Loucy (cell line): Measurements from ENCODE around the gene AIDA.

Source experiments
- H2AFZ ChIP-seq: fragments of 200-600 bp; sonication (generic); 2 replicates; pipeline ENCODE4 v1.6.0; 2016; ENCODE audit warnings: antibody characterized with exemption, mild to moderate bottlenecking, low read length, moderate library complexity
- H3F3A ChIP-seq: fragments of 200-600 bp; 2 replicates; pipeline ENCODE4 v1.6.0; 2016; ENCODE audit warnings: antibody characterized with exemption, low read depth, mild to moderate bottlenecking
- H3K27me3 ChIP-seq: fragments of 200-600 bp; sonication (generic); 2 replicates; pipeline ENCODE4 v1.6.1; 2014; ENCODE audit warnings: low read length, mild to moderate bottlenecking; ENCODE audit not compliant: insufficient read depth, poor library complexity, severe bottlenecking
- H3K36me3 ChIP-seq: fragments of 200-600 bp; sonication (generic); 2 replicates; pipeline ENCODE4 v1.6.1; 2016; ENCODE audit warnings: low read length; ENCODE audit not compliant: insufficient read depth
- H3K4me1 ChIP-seq: fragments of 200-600 bp; sonication (generic); 2 replicates; pipeline ENCODE4 v1.5.1; 2014; ENCODE audit warnings: low read length, mild to moderate bottlenecking; ENCODE audit not compliant: insufficient read depth, poor library complexity, severe bottlenecking
- H3K4me2 ChIP-seq: fragments of 200-600 bp; sonication (generic); 2 replicates; pipeline ENCODE4 v1.6.0; 2014; ENCODE audit warnings: antibody characterized with exemption, low read length, low read depth, mild to moderate bottlenecking; ENCODE audit not compliant: poor library complexity, severe bottlenecking
- H3K4me3 ChIP-seq: fragments of 200-600 bp; sonication (generic); 2 replicates; pipeline ENCODE4 v1.5.1; 2014; ENCODE audit warnings: low read length, mild to moderate bottlenecking, mixed read lengths; ENCODE audit not compliant: poor library complexity, severe bottlenecking
- H3K79me2 ChIP-seq: fragments of 200-600 bp; sonication (generic); 2 replicates; pipeline ENCODE4 v1.6.1; 2014; ENCODE audit warnings: low read length; ENCODE audit not compliant: insufficient read depth
- H3K9ac ChIP-seq: fragments of 200-600 bp; sonication (generic); 2 replicates; pipeline ENCODE4 v1.6.0; 2014; ENCODE audit warnings: mild to moderate bottlenecking, low read depth, low read length, moderate library complexity; ENCODE audit not compliant: poor library complexity, severe bottlenecking
- H3K9me2 ChIP-seq: fragments of 200-600 bp; sonication (generic); replicated peaks from 2 replicates; pipeline ENCODE4 v1.6.1; 2016; ENCODE audit warnings: low read depth, low read length, mixed read lengths
- H3K9me3 ChIP-seq: fragments of 200-600 bp; sonication (generic); 2 replicates; pipeline ENCODE4 v1.6.1; 2014; ENCODE audit warnings: mild to moderate bottlenecking, antibody characterized with exemption, low read length, low read depth; ENCODE audit not compliant: insufficient read depth
- H4K20me1 ChIP-seq: fragments of 200-600 bp; sonication (generic); 2 replicates; pipeline ENCODE4 v1.6.0; 2014; ENCODE audit warnings: antibody characterized with exemption, low read length, mild to moderate bottlenecking; ENCODE audit not compliant: insufficient read depth, poor library complexity, severe bottlenecking
- CTCF ChIP-seq: fragments of 200-600 bp; sonication (generic); conservative IDR thresholded peaks from 2 replicates; pipeline ENCODE4 v1.5.1; 2014; ENCODE audit warnings: mild to moderate bottlenecking, antibody characterized with exemption, low read length
- EZH2phosphoT487 ChIP-seq: fragments of 200-600 bp; IDR thresholded peaks from 2 replicates; pipeline ENCODE4 v1.6.1; 2018; ENCODE audit warnings: antibody characterized with exemption, mild to moderate bottlenecking, moderate library complexity, borderline replicate concordance

The AIDA gene

GRCh38 chr1:222739465-222739864 lies 27.2 kb upstream of the AIDA start:
- no peaks in the 10 kb centered on the region for H3K9me3 ChIP-seq
- no peak overlapping the region for H3K4me3 ChIP-seq
- H3K36me3 ChIP-seq: peaks cover 9% of the 10 kb centered on the region; the same call in 1 of the 2 replicates
- no peaks in the 10 kb centered on the region for H3K79me2 ChIP-seq
- H3F3A ChIP-seq: no peaks in the 10 kb centered on the region
- no peaks in the 10 kb centered on the region for H3K27me3 ChIP-seq
- no peaks in the 10 kb centered on the region for H3K9me2 ChIP-seq
- H4K20me1 ChIP-seq: no peaks in the 10 kb centered on the region
- no peak overlapping the region for H3K9ac ChIP-seq
- no peak overlapping the region for H2AFZ ChIP-seq
- TF ChIP-seq CTCF: no peak
- no peaks in the 10 kb centered on the region for H3K4me1 ChIP-seq
- no peak overlapping the region for H3K4me2 ChIP-seq

- no peak within 1 kb of the TSS for H3K9ac ChIP-seq
- no peak within 1 kb of the TSS for H2AFZ ChIP-seq
- no peaks in the 10 kb centered on the region for H3F3A ChIP-seq
- H3K36me3 ChIP-seq: peaks cover 30% of the 10 kb centered on the region; the same call in 1 of the 2 replicates
- no peaks in the 10 kb centered on the region for H3K79me2 ChIP-seq
- no peak for TF ChIP-seq CTCF
- no peak for TF ChIP-seq EZH2phosphoT487
- no peak within 1 kb of the TSS for H3K4me2 ChIP-seq
- no peaks in the 10 kb centered on the region for H3K4me1 ChIP-seq
- no peaks in the 10 kb centered on the region for H4K20me1 ChIP-seq
- H3K27me3 ChIP-seq: no peaks in the 10 kb centered on the region
- no peak within 1 kb of the TSS for H3K4me3 ChIP-seq
- no peaks in the 10 kb centered on the region for H3K9me3 ChIP-seq
- no peaks in the 10 kb centered on the region for H3K9me2 ChIP-seq
Measured at GRCh38 chr1:222736972-222737371, 24.7 kb upstream of the AIDA start, which contains the start of gene FAM177B. TSS of gene FAM177B (plus strand) at chr1:222737202. CDS start at chr1:222746546, 9,344 bp downstream.

DNA sequence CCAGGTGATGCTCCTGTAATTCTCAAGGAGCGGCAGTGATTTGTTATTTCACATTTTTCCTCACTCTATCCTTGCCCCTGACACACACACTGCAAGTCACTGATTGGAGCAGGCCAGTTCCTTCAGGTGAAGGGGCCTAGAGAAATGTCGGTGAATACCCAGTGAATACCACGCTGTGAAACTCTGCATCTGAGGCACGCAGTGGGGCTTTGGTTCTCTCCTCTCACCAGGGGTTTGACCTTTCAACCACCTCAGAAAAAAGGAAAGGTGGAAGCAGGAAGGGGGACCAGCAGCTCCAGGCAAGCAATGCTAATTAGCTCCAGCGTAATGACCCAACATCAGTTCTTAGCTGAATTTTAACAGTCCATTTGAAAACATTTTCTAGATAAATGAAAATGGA lies 24.2 kb upstream of the AIDA start:
- no peak for TF ChIP-seq CTCF
- no peak for TF ChIP-seq EZH2phosphoT487
- Histone ChIP-seq H3K9ac (no peak overlapping the region), H3K4me2 (no peak overlapping the region)

More for the DNA sequence above, 24.2 kb upstream of the AIDA start:
- Histone ChIP-seq H3K79me2 (no peaks in the 10 kb centered on the region), H3K27me3 (no peaks in the 10 kb centered on the region), H3K4me1 (no peaks in the 10 kb centered on the region), H3K9me3 (no peaks in the 10 kb centered on the region), H3K36me3 (peaks cover 35% of the 10 kb centered on the region; the same call in 1 of the 2 replicates), H2AFZ (no peak overlapping the region), H4K20me1 (no peaks in the 10 kb centered on the region), H3K4me3 (no peak overlapping the region), H3K9me2 (no peaks in the 10 kb centered on the region), H3F3A (no peaks in the 10 kb centered on the region)
